NCI-H2081 (cell line): ENCODE results near the gene RHOV.

Experiments
- DNase-seq, 2 experiments: peaks; one replicate each; lab custom pipeline; 2025; lab: John Stamatoyannopoulos, UW

Gene RHOV

GRCh38 chr15:40902605-40903561 lies 28.8 kb upstream of the RHOV start:
- DNase-seq = no peak

- DNase-seq = no peak
Measured at GRCh38 chr15:40901053-40901443, 27.0 kb upstream of the RHOV start.

GRCh38 chr15:40900256-40901052 lies 26.4 kb upstream of the RHOV start:
- no peak for DNase-seq

DNA sequence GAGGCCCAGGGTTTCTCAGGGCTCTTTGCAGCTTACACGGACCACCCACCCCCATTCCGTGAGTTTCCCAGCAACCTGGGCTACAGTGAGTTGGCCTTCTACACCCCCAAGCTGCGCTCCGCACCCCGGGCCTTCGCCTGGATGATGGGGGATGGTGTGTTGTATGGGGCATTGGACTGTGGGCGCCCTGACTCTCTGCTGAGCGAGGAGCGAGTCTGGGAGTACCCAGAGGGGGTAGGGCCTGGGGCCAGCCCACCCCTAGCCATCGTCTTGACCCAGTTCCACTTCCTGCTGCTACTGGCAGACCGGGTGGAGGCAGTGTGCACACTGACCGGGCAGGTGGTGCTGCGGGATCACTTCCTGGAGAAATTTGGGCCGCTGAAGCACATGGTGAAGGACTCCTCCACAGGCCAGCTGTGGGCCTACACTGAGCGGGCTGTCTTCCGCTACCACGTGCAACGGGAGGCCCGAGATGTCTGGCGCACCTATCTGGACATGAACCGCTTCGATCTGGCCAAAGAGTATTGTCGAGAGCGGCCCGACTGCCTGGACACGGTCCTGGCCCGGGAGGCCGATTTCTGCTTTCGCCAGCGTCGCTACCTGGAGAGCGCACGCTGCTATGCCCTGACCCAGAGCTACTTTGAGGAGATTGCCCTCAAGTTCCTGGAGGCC lies 25.6 kb upstream of the RHOV start:
- no peak for DNase-seq

- peak; percentile 20 to 25 for DNase-seq
Measured at GRCh38 chr15:40894681-40895448, 20.8 kb upstream of the RHOV start.

DNA sequence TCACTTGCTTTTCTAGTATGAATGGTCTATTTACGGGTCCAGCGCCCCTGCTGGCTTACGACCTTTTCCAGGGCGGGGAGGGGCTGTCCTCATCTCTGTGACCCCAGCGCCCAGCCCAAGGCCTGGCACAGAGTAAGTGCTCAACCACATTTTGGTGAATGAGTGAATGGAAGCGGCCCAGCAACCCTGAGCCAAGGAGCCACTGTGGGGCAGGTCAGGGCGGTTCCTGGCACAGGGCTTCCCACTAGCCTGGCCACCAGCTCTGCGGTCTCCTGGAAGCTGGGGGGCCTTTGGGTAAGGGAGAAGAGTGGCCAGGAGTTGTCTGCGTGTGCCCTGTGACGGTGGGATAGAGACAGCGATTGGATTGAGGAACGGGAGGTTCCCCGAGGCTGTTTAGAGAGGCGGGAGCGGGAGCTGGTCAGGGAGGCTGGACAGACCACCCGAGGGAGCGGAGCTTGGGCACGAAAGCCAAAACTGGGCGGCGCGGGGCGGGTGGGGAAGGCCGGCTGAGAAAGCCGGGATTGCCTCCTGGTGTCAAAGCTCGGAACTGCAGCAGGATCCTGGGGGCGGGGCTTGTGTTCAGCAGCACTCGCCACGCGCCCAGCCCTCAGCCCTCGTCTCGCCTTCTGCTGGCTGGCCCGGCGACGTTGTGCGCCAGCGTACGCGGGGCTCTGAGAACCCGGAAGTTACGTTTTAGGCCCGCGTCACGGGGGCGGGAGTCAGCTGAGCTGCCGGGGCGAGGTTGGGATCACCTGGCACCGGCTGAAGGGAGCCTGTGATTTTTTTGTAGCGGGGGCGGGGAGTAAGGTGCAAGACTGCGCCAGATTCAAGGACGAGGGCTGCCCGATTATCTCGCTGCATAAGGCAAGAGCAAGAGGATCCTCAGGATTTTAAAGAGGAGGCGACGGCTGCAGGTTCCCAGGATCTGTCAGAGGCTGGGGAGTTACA lies 20.0 kb upstream of the RHOV start, which contains the start of gene VPS18:
Gene VPS18 (plus strand): TSS at position 718 of the 948 bp plus-strand sequence. CDS start 319 bp downstream, outside the sequence.
- peak; percentile 97 to 98 for DNase-seq

DNA sequence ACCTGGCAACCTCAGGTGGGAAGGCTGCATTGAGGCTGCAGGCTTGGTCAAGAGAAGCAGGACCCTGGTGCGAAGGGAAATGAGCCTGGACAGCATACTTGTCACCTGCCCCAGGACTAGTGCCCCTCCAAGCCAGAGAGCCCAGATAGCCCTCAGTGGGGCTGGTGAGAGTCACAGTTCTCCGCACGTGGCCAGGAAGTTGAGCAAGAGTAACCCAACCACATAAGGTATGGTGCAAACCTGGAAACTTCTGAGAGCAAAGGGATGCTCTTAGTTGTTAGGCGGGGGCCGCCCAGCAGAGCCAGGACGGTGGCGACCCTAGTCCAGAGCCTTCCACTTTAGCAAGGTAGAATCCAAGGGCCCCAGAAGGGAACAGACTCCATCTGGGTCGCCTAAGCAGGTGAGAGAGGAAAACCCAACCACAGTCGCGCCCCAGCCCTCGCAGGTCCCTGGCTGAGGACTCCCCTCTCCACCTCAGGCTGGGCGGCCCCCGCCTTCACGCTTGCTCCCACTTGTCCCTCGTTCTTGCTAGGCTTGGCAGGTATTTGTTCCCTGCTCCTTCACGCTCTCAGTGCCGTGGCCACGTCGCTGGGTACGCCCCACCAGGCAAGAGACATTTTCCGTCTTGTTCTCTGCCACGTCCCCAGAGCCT lies 19.1 kb upstream of the RHOV start:
- no peak for DNase-seq

GRCh38 chr15:40892447-40893012 lies 18.5 kb upstream of the RHOV start:
- DNase-seq = no peak

DNA sequence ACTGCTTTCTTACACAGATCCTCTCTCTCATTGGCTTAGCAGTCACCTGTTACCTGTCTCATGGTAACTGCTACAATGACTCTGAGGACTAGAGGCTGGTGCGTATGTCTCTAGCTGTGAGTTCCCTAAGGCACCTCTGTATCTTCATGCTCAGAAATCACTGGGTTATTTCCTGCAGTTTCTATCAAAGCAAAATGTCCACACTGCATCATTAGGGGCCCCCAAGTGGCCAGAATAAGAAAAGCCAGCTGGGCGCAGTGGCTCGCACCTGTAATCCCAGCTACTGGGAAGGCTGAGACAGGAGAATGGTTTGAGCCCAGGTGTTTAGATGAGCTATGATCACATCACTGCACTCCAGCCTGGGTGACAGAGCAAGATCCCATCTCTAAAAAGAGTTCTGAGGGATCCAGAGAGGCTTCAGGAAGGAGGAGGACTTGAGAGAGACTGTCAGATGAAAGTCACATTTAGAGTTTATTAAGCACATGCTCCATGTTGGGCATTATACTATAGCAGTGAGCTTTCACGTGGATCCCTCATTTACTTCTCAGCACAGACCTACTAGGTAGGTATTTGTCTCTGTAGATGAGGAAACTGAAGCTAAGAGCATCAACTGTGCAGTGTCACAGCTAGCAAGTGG lies 17.9 kb upstream of the RHOV start:
- DNase-seq = peak; percentile 75 to 78

GRCh38 chr15:40891138-40891537 lies 17.1 kb upstream of the RHOV start:
- no peak for DNase-seq

DNA sequence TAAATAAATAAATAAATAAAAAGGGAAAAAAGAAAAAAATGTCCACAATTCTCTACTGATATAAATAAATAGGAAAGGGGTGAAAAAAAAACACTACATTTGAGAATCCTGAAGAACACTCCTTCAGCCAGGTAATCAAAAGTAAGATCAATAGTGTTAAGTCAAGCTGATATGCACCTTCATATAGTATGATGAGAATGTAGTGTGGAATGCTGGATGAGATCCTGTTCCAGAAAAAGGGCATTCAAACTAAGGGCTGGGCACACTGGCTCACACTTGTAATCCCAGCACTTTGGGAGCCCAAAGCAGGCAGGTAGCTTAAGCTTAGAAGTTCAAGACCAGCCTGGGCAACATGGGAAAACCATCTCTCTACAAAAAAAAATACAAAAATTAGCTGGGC lies 15.1 kb upstream of the RHOV start:
- no peak for DNase-seq

- DNase-seq = no peak
Measured at GRCh38 chr15:40886586-40886985, 12.6 kb upstream of the RHOV start.

DNA sequence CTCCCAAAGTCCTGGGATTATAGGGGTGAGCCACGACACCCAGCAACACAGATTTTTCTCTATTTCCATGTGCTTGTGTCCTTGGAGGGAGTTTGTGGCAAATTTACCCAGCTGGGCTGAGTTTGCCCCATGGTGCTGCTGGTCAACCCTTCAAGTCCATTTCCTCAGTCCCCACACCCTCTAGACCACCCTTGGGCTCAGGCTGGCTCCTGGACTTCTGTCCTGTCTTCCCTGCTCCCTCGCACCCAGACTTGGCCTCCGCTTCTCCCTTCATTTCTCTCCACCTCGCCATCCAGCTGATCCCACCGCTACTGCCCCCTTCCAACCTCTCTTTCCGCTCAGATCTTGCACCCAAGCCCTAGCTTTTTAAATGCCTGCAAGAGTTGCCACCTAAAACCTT lies 7.3 kb upstream of the RHOV start:
- no peak for DNase-seq

GRCh38 chr15:40879609-40880008 lies 5.6 kb upstream of the RHOV start:
- DNase-seq = no peak

DNA sequence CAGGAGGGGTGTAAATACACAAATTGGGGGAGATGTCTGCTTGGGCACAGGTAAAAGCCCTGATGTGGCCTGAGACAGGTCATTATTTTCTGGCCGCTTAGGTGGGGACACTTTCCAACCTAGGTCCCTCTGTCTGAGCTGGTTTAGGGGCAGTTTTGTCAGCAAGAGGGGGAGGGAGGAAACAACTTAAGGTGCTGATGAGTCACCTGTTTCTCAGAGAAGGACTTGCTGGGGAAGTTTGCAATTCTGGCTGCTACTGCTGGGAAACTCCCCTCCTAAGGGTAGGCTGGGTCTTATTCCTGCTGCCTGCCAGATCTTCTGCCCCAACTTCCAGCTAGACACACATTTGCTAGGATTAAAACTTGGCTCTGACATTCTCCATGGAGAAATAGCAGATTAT lies 4.8 kb upstream of the RHOV start:
- no peak for DNase-seq

DNA sequence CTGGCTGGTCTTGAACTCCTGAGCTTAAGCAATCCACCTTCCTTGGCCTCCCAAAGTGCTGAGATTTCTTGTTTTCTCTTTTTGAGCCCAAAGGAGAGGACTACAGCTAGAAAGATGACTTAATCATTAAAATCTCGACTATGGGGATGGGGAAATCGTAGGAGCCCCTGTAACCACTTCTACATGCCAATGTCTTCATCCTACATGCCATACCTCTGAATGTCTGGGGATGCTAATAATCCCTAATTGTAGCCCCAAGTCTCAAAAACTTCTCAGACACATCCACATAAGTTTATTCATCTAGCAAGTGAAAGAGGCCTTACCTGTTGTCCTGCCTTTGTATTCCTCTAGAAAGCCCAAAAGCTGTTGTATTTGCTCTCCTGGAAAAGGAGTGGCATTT lies 3.7 kb upstream of the RHOV start:
- no peak for DNase-seq

GRCh38 chr15:40875991-40876730 lies 2.1 kb upstream of the RHOV start:
- DNase-seq = no peak
